ENCODE measurements around the gene IHH. TPM values are rescaled to one million over a fixed set of nuclear protein-coding genes. Genes with fewer than 3 reads are reported as not detected.

The IHH gene
- total RNA-seq, 4 donors from 2014 or later = 0.63 TPM; not detected in 3

DNA sequence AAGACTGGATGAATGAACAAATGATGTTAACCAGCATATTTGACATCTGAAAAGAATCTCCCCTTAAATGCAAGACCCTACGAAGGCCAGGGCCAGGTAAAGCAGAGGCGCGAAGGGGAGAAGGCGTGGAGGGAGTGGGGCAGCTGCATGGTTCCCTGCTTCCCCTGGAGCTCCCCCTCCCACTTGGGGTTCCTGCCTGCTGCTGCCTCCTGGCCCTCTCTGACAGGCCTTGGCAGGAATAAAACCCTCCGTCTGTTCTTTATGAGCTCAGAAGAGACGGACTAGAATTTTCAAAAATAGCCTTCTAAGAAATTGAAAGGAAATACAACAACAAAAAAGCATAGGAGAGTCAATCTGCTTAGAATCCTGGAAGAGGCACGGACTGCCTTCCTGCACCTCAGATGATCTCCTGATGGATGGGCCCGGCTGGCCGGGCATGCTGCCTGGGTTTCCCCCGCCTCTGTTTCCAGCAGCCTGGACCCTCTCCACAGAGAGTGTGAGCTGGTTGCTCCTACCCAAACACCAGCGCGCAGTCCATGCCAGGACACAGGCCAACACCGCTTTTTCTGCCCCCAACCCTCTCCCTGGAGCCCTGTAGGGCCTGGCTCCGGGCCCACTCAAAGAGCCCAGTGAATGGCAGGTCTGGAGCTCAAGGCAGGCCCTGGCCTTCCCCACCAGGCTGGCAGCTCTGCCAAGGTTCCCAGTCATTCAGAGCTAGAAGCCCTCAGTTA lies 43.4 kb downstream of the IHH start:
- TF ChIP-seq EP300 (IDR thresholded peaks at IDR 0.05) (no peak), POLR2A (IDR thresholded peaks at IDR 0.05) (no peak)
- TF ChIP-seq, protein P1, sequence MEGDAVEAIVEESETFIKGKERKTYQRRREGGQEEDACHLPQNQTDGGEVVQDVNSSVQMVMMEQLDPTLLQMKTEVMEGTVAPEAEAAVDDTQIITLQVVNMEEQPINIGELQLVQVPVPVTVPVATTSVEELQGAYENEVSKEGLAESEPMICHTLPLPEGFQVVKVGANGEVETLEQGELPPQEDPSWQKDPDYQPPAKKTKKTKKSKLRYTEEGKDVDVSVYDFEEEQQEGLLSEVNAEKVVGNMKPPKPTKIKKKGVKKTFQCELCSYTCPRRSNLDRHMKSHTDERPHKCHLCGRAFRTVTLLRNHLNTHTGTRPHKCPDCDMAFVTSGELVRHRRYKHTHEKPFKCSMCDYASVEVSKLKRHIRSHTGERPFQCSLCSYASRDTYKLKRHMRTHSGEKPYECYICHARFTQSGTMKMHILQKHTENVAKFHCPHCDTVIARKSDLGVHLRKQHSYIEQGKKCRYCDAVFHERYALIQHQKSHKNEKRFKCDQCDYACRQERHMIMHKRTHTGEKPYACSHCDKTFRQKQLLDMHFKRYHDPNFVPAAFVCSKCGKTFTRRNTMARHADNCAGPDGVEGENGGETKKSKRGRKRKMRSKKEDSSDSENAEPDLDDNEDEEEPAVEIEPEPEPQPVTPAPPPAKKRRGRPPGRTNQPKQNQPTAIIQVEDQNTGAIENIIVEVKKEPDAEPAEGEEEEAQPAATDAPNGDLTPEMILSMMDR (IDR thresholded peaks at IDR 0.05) = no peak
- Histone ChIP-seq H3K27ac (no peak overlapping the region), H3K4me3 (no peak overlapping the region), H3K36me3 (no peaks in the 10 kb centered on the region), H3K27me3 (peaks cover 0 to 18% of the 10 kb centered on the region in 2 donors), H3K4me1 (no peaks in the 10 kb centered on the region), H3K9me3 (no peaks in the 10 kb centered on the region)
- no peak for DNase-seq (ENCODE audit: low spot score in 2 of 2)
- 58 to 67% methylated on average over 14 of the region's 14 CpGs for WGBS, 2 donors

DNA sequence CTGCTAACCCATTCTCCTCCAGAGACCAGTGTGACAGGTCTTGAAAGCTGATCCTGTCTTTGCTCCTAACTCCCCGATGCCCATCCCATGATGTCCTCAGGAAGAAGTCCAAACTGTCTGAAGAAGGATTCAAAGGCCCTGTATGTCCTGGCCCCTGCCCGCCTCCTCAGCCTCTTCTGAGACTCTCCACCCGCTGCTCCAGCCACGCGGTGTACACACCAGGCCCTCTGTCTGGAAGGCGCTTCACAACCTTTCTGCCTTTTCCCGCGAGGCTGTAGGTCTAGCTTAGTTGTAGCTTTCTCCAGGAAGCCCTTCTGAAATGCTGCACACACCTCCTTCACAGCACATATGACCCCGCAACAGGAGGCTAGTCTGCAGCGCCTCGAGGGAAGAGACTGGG lies 44.0 kb downstream of the IHH start:
- peaks cover 0 to 18% of the 10 kb centered on the region in 2 donors for H3K27me3 ChIP-seq
- no peak for TF ChIP-seq EP300 (IDR thresholded peaks at IDR 0.05)
- TF ChIP-seq POLR2A (IDR thresholded peaks at IDR 0.05) = no peak
- TF ChIP-seq, protein P1 (IDR thresholded peaks at IDR 0.05) = no peak
- no peak overlapping the region for H3K27ac ChIP-seq
- no peaks in the 10 kb centered on the region for H3K9me3 ChIP-seq
- no peaks in the 10 kb centered on the region for H3K36me3 ChIP-seq
- H3K4me3 ChIP-seq = no peak overlapping the region
- 90 to 91% methylated on average over 11 of the region's 11 CpGs for WGBS, 2 donors
- no peaks in the 10 kb centered on the region for H3K4me1 ChIP-seq
- DNase-seq (ENCODE audit: low spot score in 2 of 2) = no peak

DNA sequence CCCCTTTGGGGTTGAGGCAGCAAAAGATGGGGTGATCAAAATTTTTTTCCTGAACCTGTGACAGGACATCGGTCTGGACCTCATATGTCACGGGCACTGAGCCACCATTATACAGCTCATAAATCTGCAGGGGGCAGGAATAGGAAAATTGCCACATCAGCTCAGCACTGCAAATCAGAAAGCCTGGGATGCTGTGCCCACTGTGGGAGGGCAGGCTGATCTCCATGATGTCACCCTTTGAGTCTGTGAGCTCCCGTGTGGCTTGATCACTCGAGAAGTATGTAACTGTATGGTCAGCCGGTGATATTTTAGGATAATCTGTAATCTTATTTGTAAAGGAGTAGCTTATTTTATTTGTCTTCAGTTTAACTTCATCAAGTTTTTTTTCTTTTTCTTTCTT lies 49.8 kb downstream of the IHH start:
- Histone ChIP-seq H3K4me3 (no peak overlapping the region), H3K9me3 (no peaks in the 10 kb centered on the region), H3K4me1 (no peaks in the 10 kb centered on the region), H3K27me3 (peaks cover 0 to 20% of the 10 kb centered on the region in 2 donors), H3K36me3 (no peaks in the 10 kb centered on the region), H3K27ac (no peak overlapping the region)
- DNase-seq (ENCODE audit: low spot score in 2 of 2) = no peak
- WGBS, 2 donors = 73 to 74% methylated on average over 5 of the region's 5 CpGs
- no peak for TF ChIP-seq EP300 (IDR thresholded peaks at IDR 0.05)

DNA sequence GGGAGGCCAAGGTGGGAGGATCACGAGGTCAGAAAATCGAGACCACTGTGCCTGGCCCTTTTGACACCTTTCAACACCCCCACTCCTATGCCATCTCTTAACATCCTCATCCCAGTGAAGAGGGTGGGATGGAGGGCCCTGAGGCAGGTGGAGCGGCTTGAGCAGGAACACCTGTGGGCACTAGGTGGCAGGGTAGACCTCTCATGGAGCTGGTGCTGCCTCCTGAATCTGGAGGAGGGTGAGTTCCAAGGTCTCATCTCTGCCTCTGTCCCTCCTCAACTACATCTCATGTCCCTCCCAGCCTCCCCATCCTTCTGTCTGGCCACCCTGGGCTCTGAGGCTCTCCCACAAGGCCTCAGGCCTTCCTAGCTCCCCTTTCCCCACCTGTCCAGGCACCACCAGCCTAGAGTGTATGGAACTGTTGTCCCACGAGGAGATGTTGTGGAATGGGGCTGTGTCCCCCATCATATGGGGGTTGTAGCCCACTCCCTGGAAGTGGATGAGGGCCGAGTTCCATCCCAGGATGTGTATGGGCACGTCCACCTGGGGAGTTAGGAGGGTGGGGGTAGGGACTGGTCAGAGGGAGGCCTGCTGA lies 50.5 kb downstream of the IHH start:
- Histone ChIP-seq H3K36me3 (no peaks in the 10 kb centered on the region), H3K4me1 (no peaks in the 10 kb centered on the region), H3K27me3 (peaks cover 0 to 26% of the 10 kb centered on the region in 2 donors), H3K9me3 (no peaks in the 10 kb centered on the region), H3K4me3 (no peak overlapping the region), H3K27ac (no peak overlapping the region)
- no peak for DNase-seq (ENCODE audit: low spot score in 2 of 2)
- WGBS, 2 donors = 50 to 54% methylated on average over 6 of the region's 6 CpGs
- TF ChIP-seq, protein P1 (IDR thresholded peaks at IDR 0.05) = peak in 1 of 5 experiments; percentile 12
- no peak for TF ChIP-seq EP300 (IDR thresholded peaks at IDR 0.05)

DNA sequence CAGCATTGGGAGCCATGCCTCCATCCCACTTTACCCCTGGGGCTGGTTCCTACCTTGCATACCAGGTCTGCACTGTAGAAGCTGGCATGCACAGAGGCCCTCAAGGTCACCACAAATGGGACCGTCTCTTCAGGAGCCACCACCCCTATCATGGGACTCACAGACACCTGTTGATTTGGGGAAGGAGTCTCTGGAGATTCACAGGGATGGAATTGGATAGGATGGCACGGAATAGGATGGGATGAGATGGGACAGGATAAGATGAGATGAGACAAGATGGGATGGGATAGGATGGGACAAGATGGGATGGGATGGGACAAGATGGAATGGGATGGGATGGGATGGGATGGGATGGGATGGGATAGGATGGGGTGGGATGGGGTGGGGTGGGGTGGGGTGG lies 51.4 kb downstream of the IHH start:
- no peaks in the 10 kb centered on the region for H3K36me3 ChIP-seq
- H3K27ac ChIP-seq = no peak overlapping the region
- H3K9me3 ChIP-seq = no peaks in the 10 kb centered on the region
- WGBS, 2 donors = 67 to 74% methylated on average over 2 of the region's 2 CpGs
- no peaks in the 10 kb centered on the region for H3K4me1 ChIP-seq
- TF ChIP-seq EP300 (IDR thresholded peaks at IDR 0.05) (no peak), POLR2A (IDR thresholded peaks at IDR 0.05) (no peak)
- TF ChIP-seq, protein P1 (IDR thresholded peaks at IDR 0.05) = no peak
- peaks cover 0 to 36% of the 10 kb centered on the region in 2 donors for H3K27me3 ChIP-seq
- DNase-seq (ENCODE audit: low spot score in 2 of 2) = no peak
- H3K4me3 ChIP-seq = no peak overlapping the region

Small RNA genes lying within 50 kb of the gene (small RNA-seq; reads per million reads assigned to genes)
- not detected for gene MIR3131
- not detected for gene RN7SL764P

Other genes starting within 250 kb of the IHH start
- gene PRKAG3, start 229.1 kb downstream of the IHH start, total RNA-seq = not detected
- 10 to 100 TPM; 26.1 to 81.5 (median 48.2) TPM for gene WNT6, start 201.1 kb downstream of the IHH start, total RNA-seq
- 1 to 10 TPM in 1 of 4 donors, under 1 TPM in 2, not detected in 1; 0.21 to 1.3 (median 0.39) TPM for gene WNT10A, start 180.1 kb downstream of the IHH start, total RNA-seq
- gene CDK5R2, start 101.3 kb downstream of the IHH start, total RNA-seq = not detected
- not detected for gene FEV, start 75.7 kb downstream of the IHH start, total RNA-seq
- not detected for gene CRYBA2, start 67.5 kb downstream of the IHH start, total RNA-seq
- gene CFAP65, start 19.4 kb downstream of the IHH start, total RNA-seq = not detected
- 10 to 100 TPM; 12.9 to 27.4 (median 17.6) TPM for gene NHEJ1, start 99.9 kb upstream of the IHH start, total RNA-seq
- gene SLC23A3, start 109.1 kb upstream of the IHH start, total RNA-seq = under 1 TPM in 3 of 4 donors, not detected in 1; 0.21 to 0.98 (median 0.30) TPM
- 10 to 100 TPM; 38.8 to 51.3 (median 49.4) TPM for gene CNPPD1, start 116.0 kb upstream of the IHH start, total RNA-seq
- 10 to 100 TPM; 45.8 to 59.4 (median 54.3) TPM for gene RETREG2, start 117.4 kb upstream of the IHH start, total RNA-seq
- 10 to 100 TPM; 30.3 to 58.8 (median 50.5) TPM for gene ZFAND2B, start 145.9 kb upstream of the IHH start, total RNA-seq
- gene ABCB6, start 158.0 kb upstream of the IHH start, total RNA-seq = 10 to 100 TPM; 22.7 to 43.2 (median 36.1) TPM
- 10 to 100 TPM; 23.4 to 40.0 (median 30.5) TPM for gene ATG9A, start 168.7 kb upstream of the IHH start, total RNA-seq
- 100 to 1,000 TPM in 2 of 4 donors, 10 to 100 TPM in 2; 84.5 to 106 (median 97.6) TPM for gene ANKZF1, start 168.9 kb upstream of the IHH start, total RNA-seq
- 10 to 100 TPM in 2 of 4 donors, 1 to 10 TPM in 2; 6.7 to 13.1 (median 9.6) TPM for gene GLB1L, start 184.5 kb upstream of the IHH start, total RNA-seq
- gene STK16, start 184.6 kb upstream of the IHH start, total RNA-seq = 10 to 100 TPM in 3 of 4 donors, 1 to 10 TPM in 1; 9.6 to 17.7 (median 15.3) TPM
- not detected for gene TUBA4B, start 192.3 kb upstream of the IHH start, total RNA-seq
- gene TUBA4A, start 193.0 kb upstream of the IHH start, total RNA-seq = 10 to 100 TPM in 1 of 4 donors, 1 to 10 TPM in 3; 8.0 to 24.6 (median 9.4) TPM
- gene DNAJB2, start 218.4 kb upstream of the IHH start, total RNA-seq = 100 to 1,000 TPM in 3 of 4 donors, 10 to 100 TPM in 1; 95.7 to 106 (median 102) TPM
- not detected for gene PTPRN, start 248.5 kb upstream of the IHH start, total RNA-seq

All from tibial nerve (tissue), 4 donors.